GM12878 (cell line): ENCODE measurements around the gene VASH1. TPM values are rescaled to one million over a fixed set of nuclear protein-coding genes. Genes with fewer than 3 reads are reported as not detected.

Source experiments
- ASH2L ChIP-seq: fragments of 300-600, 200-600 bp; sonication (generic); IDR thresholded peaks from 2 replicates; pipeline ENCODE4 v1.6.1; 2017; ENCODE audit warnings: low read depth, mild to moderate bottlenecking, borderline replicate concordance
- BACH1 ChIP-seq: fragments of 450-650 bp; IDR thresholded peaks from 2 replicates; pipeline ENCODE4 v1.6.1; 2017; ENCODE audit warnings: mild to moderate bottlenecking, borderline replicate concordance
- CBFB ChIP-seq: IDR thresholded peaks from 2 replicates; pipeline ENCODE4 v1.6.1; 2016; ENCODE audit warnings: antibody characterized with exemption, low read depth
- CHD1 ChIP-seq: IDR thresholded peaks from 2 replicates; pipeline ENCODE4 v1.6.1; 2012; ENCODE audit warnings: low read depth, low read length, improper control_type of control experiment
- CREB1 ChIP-seq: IDR thresholded peaks from 2 replicates; pipeline ENCODE4 v1.6.1; 2012; ENCODE audit warnings: low read depth, mild to moderate bottlenecking, inconsistent platforms
- CREM ChIP-seq: IDR thresholded peaks from 2 replicates; pipeline ENCODE4 v1.6.1; 2014; ENCODE audit warnings: antibody characterized with exemption, low read depth
- EGR1 ChIP-seq, 2 experiments: IDR thresholded peaks; 1 replicate in 1 of 2; 2 replicates in 1 of 2; pipeline ENCODE4 v1.6.1; 2011 to 2012; ENCODE audit warnings: low read depth in 2 of 2, low read length in 2 of 2, borderline replicate concordance in 1 of 2, mild to moderate bottlenecking in 1 of 2, moderate library complexity in 1 of 2
- GATAD2B ChIP-seq: fragments of 450-650 bp; conservative IDR thresholded peaks from 2 replicates; pipeline ENCODE4 v1.6.1; 2017; ENCODE audit warnings: low read depth, mild to moderate bottlenecking, moderate library complexity
- HDGF ChIP-seq: fragments of 450-650 bp; IDR thresholded peaks from 2 replicates; pipeline ENCODE4 v1.6.1; 2016; ENCODE audit warnings: antibody characterized with exemption
- KLF5 ChIP-seq: fragments of 450-650 bp; IDR thresholded peaks from 2 replicates; pipeline ENCODE4 v1.6.1; 2014; ENCODE audit warnings: mild to moderate bottlenecking; ENCODE audit not compliant: partially characterized antibody
- MEF2A ChIP-seq: IDR thresholded peaks from 2 replicates; pipeline ENCODE4 v1.6.1; 2011; ENCODE audit warnings: low read depth, mild to moderate bottlenecking, low read length, moderate library complexity; ENCODE audit not compliant: insufficient read depth
- MEF2B ChIP-seq: fragments of 450-650 bp; IDR thresholded peaks from 2 replicates; pipeline ENCODE4 v1.6.1; 2018; ENCODE audit warnings: mild to moderate bottlenecking, moderate library complexity; ENCODE audit not compliant: partially characterized antibody, poor library complexity, severe bottlenecking
- MXI1 ChIP-seq: fragments of 150-350 bp; IDR thresholded peaks from 2 replicates; pipeline ENCODE4 v1.6.1; 2011; ENCODE audit warnings: low read depth, mild to moderate bottlenecking, inconsistent platforms, low read length, improper control_type of control experiment
- POLR2AphosphoS2 ChIP-seq: IDR thresholded peaks from 2 replicates; pipeline ENCODE4 v1.6.1; 2011; ENCODE audit warnings: low read depth, mild to moderate bottlenecking, low read length, improper control_type of control experiment, moderate library complexity
- RAD51 ChIP-seq: fragments of 450-650 bp; IDR thresholded peaks from 2 replicates; pipeline ENCODE4 v1.6.1; 2016; ENCODE audit warnings: moderate library complexity, mild to moderate bottlenecking, inconsistent platforms
- RCOR1 ChIP-seq: conservative IDR thresholded peaks from 2 replicates; pipeline ENCODE4 v1.6.1; 2012; ENCODE audit warnings: low read depth, low read length, improper control_type of control experiment
- RFX5 ChIP-seq: IDR thresholded peaks from 2 replicates; pipeline ENCODE4 v1.6.1; 2011; ENCODE audit warnings: low read depth, low read length, improper control_type of control experiment
- SIX5 ChIP-seq: IDR thresholded peaks from 2 replicates; pipeline ENCODE4 v1.6.1; 2011; ENCODE audit warnings: mild to moderate bottlenecking, low read depth, low read length, moderate library complexity; ENCODE audit not compliant: severe bottlenecking
- SP1 ChIP-seq: IDR thresholded peaks from one replicate; pipeline ENCODE4 v1.6.1; 2011; ENCODE audit warnings: low read depth, low read length
- TCF12 ChIP-seq: IDR thresholded peaks from 2 replicates; pipeline ENCODE4 v1.6.1; 2011; ENCODE audit warnings: low read depth, mild to moderate bottlenecking, low read length
- YY1 ChIP-seq: IDR thresholded peaks from 2 replicates; pipeline ENCODE4 v1.6.1; 2011; ENCODE audit warnings: low read depth, mild to moderate bottlenecking, low read length
- ZSCAN29 ChIP-seq: fragments of 450-650 bp; IDR thresholded peaks from 2 replicates; pipeline ENCODE4 v1.6.1; 2017; ENCODE audit warnings: mild to moderate bottlenecking, moderate library complexity
- polyA plus RNA-seq, 11 experiments: library from polyadenylated mRNA; depleted of rRNA in 4 of 11; unstranded in 6 of 11; stranded (reverse) in 5 of 11; fragments of >200 nt; fragmentation: Nextera tagmentation in 4 of 11; fragmentation: Illumina TruSeq in 1 of 11; extraction: Ambion mirVana in 4 of 11; extraction: Trizol in 1 of 11; gene quantifications; 1 replicate in 1 of 11; 2 replicates in 10 of 11; pipeline versions ENCODE4 v1.2.1 to v1.2.3, GENCODE V29; 2011 to 2016; ENCODE audit warnings: inconsistent platforms in 2 of 11, missing spikeins in 2 of 11, low read depth in 1 of 11
- total RNA-seq, 4 experiments: library from RNA; depleted of rRNA in 3 of 4; stranded (reverse); fragments of >200 nt in 3 of 4; fragmentation: Illumina TruSeq in 1 of 4; extraction: Trizol in 1 of 4; gene quantifications; 2 replicates each; pipeline versions ENCODE4 v1.2.1 to v1.2.3, GENCODE V29; 2013 to 2021
- TF ChIP-seq, protein P1 (sequence below): IDR thresholded peaks from 2 replicates; pipeline ENCODE4 v1.6.1; 2011; ENCODE audit warnings: mild to moderate bottlenecking, low read depth, low read length, moderate library complexity; ENCODE audit not compliant: insufficient replicate concordance
- TF ChIP-seq, protein P2 (sequence below): fragments of 450-650 bp; IDR thresholded peaks from 2 replicates; pipeline ENCODE4 v1.6.1; 2018; ENCODE audit warnings: borderline replicate concordance, mild to moderate bottlenecking; ENCODE audit not compliant: partially characterized antibody

The VASH1 gene
- total and polyA plus RNA-seq, 10 of the 15 experiments (the other 5 are each of a cell fraction or from before 2014, with no cell fraction given) = 0.06 to 2.3 (median 0.53) TPM

DNA sequence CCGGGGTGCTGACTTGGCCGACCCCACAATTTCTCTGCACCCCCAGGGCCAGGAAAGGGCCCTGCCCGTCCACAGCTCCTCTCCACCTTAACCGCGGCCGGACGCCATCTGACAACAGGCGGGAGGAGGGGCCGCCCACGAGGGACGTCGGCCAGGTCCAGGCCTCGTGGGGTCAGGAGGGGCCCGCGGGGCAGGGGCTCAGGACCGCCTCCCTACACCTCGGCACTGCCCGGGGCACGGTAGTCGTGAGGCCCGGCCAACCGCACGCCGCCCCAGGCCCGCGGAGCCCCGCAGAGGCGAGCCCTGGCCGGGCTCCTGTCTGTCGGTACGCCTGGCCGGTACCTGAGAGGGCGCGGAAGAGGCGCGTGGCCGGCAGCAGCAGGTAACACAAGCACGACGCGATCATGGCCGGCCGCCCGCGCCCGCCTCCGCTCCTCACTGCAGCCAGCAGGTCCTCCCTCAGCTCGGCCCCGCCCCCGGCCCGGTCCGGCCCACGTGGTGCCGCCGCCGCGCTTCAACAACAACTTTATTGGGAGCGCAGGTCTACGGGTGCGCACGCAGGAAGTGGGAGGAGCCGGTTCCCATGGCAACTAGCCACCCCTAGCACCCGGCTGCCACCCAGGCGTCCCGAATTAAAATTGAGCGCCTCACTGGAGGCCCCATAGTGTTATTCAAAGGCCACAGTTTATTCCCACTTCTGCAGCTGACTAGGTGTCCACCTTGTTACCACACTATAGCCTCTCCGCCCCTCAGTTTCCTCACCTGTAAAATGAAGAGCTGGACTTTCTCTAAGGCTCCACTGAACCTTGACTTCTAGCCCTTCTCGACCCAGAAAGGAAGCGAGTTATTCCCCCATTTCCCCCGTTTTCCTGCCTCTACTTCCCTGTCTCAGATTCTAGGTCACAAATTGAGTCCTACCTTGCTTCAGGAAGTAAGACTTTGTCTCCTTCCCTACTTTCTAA lies 51.4 kb downstream of the VASH1 start, which contains the start of gene ANGEL1 (continued):
- TF ChIP-seq YY1 = peak; percentile 92
- TF ChIP-seq MEF2A = 0 out of 2 replicates have a peak, but pooled peaks have one; percentile 54
- TF ChIP-seq TCF12 = peak; percentile 77
- TF ChIP-seq SIX5 = peak; percentile 50
- TF ChIP-seq MEF2B = peak; percentile 77
- TF ChIP-seq, protein P1, sequence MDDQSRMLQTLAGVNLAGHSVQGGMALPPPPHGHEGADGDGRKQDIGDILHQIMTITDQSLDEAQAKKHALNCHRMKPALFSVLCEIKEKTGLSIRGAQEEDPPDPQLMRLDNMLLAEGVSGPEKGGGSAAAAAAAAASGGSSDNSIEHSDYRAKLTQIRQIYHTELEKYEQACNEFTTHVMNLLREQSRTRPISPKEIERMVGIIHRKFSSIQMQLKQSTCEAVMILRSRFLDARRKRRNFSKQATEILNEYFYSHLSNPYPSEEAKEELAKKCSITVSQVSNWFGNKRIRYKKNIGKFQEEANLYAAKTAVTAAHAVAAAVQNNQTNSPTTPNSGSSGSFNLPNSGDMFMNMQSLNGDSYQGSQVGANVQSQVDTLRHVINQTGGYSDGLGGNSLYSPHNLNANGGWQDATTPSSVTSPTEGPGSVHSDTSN = peak; percentile 20
- peak; percentile 81; the same call in 1 of the 2 replicates for TF ChIP-seq RFX5
- TF ChIP-seq BACH1 = peak; percentile 73
- TF ChIP-seq CREM = peak; percentile 83
- peak; percentile 81 for TF ChIP-seq RAD51
- TF ChIP-seq EGR1 (IDR thresholded peaks at IDR 0.05; ENCODE audit: borderline replicate concordance in 1 of 2, low read depth in 2 of 2, low read length in 2 of 2) = peak; percentile 70 to 95
- TF ChIP-seq CHD1 = no peak
- TF ChIP-seq, protein P2, sequence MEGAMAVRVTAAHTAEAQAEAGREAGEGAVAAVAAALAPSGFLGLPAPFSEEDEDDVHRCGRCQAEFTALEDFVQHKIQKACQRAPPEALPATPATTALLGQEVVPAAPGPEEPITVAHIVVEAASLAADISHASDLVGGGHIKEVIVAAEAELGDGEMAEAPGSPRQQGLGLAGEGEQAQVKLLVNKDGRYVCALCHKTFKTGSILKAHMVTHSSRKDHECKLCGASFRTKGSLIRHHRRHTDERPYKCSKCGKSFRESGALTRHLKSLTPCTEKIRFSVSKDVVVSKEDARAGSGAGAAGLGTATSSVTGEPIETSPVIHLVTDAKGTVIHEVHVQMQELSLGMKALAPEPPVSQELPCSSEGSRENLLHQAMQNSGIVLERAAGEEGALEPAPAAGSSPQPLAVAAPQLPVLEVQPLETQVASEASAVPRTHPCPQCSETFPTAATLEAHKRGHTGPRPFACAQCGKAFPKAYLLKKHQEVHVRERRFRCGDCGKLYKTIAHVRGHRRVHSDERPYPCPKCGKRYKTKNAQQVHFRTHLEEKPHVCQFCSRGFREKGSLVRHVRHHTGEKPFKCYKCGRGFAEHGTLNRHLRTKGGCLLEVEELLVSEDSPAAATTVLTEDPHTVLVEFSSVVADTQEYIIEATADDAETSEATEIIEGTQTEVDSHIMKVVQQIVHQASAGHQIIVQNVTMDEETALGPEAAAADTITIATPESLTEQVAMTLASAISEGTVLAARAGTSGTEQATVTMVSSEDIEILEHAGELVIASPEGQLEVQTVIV = no peak
- 0 out of 2 replicates have a peak, but pooled peaks have one; percentile 45 for TF ChIP-seq HDGF
- no peak for TF ChIP-seq CBFB
- peak; percentile 37; the same call in 1 of the 2 replicates for TF ChIP-seq ASH2L
- TF ChIP-seq MXI1 = peak; percentile 94
- peak; percentile 91; the same call in 1 of the 2 replicates for TF ChIP-seq RCOR1
- peak; percentile 86 for TF ChIP-seq GATAD2B
- no peak for TF ChIP-seq ZSCAN29
- 0 out of 2 replicates have a peak, but pooled peaks have one; percentile 53 for TF ChIP-seq POLR2AphosphoS2
- TF ChIP-seq SP1 = peak; percentile 88
- TF ChIP-seq KLF5 = peak; percentile 80
- TF ChIP-seq CREB1 = peak; percentile 82
